BLaER1 (cell line): ENCODE data around the gene TOB1.
"Not testable (repeated sequence)": the region's sequence is repeated elsewhere in the genome, so short reads cannot be mapped to it uniquely, and the experiment has no call there.

Source experiments
- H3K27ac ChIP-seq: shearing (Covaris generic); formaldehyde crosslinking; 2 replicates; pipeline ENCODE4 v1.8.1; 2022
- H3K27me3 ChIP-seq: shearing (Covaris generic); formaldehyde crosslinking; 2 replicates; pipeline ENCODE4 v1.8.1; 2022
- H3K36me3 ChIP-seq: shearing (Covaris generic); formaldehyde crosslinking; 2 replicates; pipeline ENCODE4 v1.8.1; 2022
- H3K4me1 ChIP-seq: shearing (Covaris generic); formaldehyde crosslinking; 2 replicates; pipeline ENCODE4 v1.8.1; 2022
- H3K4me2 ChIP-seq: shearing (Covaris generic); formaldehyde crosslinking; 2 replicates; pipeline ENCODE4 v1.8.1; 2022
- H3K4me3 ChIP-seq: shearing (Covaris generic); formaldehyde crosslinking; 2 replicates; pipeline ENCODE4 v1.8.1; 2022
- H3K9ac ChIP-seq: shearing (Covaris generic); formaldehyde crosslinking; 2 replicates; pipeline ENCODE4 v1.8.1; 2022
- H3K9me3 ChIP-seq: shearing (Covaris generic); formaldehyde crosslinking; 2 replicates; pipeline ENCODE4 v1.8.1; 2022
- H4K20me1 ChIP-seq: shearing (Covaris generic); formaldehyde crosslinking; 2 replicates; pipeline ENCODE4 v1.8.1; 2022
- Cebpa-rat ChIP-seq: shearing (Covaris generic); IDR thresholded peaks from 2 replicates; pipeline ENCODE4 v1.8.1; 2022

The TOB1 gene

GRCh38 chr17:50863221-50863843, 2.8 kb downstream of the TOB1 start:
- no peak for TF ChIP-seq Cebpa-rat
- H3K4me2 ChIP-seq: peak overlapping the region; percentile 73
- H3K9me3 ChIP-seq: no peaks in the 10 kb centered on the region
- H3K36me3 ChIP-seq: peaks cover 24% of the 10 kb centered on the region
- H3K27me3 ChIP-seq: no peaks in the 10 kb centered on the region
- H3K9ac ChIP-seq: no peak overlapping the region
- peaks cover 38% of the 10 kb centered on the region for H4K20me1 ChIP-seq
- no peak overlapping the region for H3K4me3 ChIP-seq
- no peak overlapping the region for H3K27ac ChIP-seq
- H3K4me1 ChIP-seq: peaks cover 26% of the 10 kb centered on the region

- Histone ChIP-seq H3K36me3 (peaks cover 24% of the 10 kb centered on the region), H3K9me3 (no peaks in the 10 kb centered on the region), H3K9ac (no peak overlapping the region), H3K27me3 (no peaks in the 10 kb centered on the region), H3K4me2 (no peak overlapping the region), H3K4me1 (peaks cover 21% of the 10 kb centered on the region), H3K4me3 (no peak overlapping the region), H4K20me1 (peaks cover 38% of the 10 kb centered on the region), H3K27ac (no peak overlapping the region)
- no peak; the same call in 1 of the 2 replicates for TF ChIP-seq Cebpa-rat
Measured at GRCh38 chr17:50861822-50862528, 4.2 kb downstream of the TOB1 start.

GRCh38 chr17:50861334-50861676, 4.8 kb downstream of the TOB1 start:
- no peak overlapping the region for H3K4me3 ChIP-seq
- TF ChIP-seq Cebpa-rat: no peak
- no peaks in the 10 kb centered on the region for H3K9me3 ChIP-seq
- H3K4me2 ChIP-seq: no peak overlapping the region
- H3K27me3 ChIP-seq: no peaks in the 10 kb centered on the region
- H3K4me1 ChIP-seq: peaks cover 21% of the 10 kb centered on the region
- peaks cover 24% of the 10 kb centered on the region for H3K36me3 ChIP-seq
- H3K27ac ChIP-seq: no peak overlapping the region
- peaks cover 38% of the 10 kb centered on the region for H4K20me1 ChIP-seq
- H3K9ac ChIP-seq: no peak overlapping the region

- peaks cover 31% of the 10 kb centered on the region for H4K20me1 ChIP-seq
- H3K9me3 ChIP-seq, H3K4me3 ChIP-seq, H3K9ac ChIP-seq, H3K27me3 ChIP-seq, H3K4me2 ChIP-seq, H3K27ac ChIP-seq: not testable (repeated sequence)
- H3K36me3 ChIP-seq: peaks cover 24% of the 10 kb centered on the region
- H3K4me1 ChIP-seq: peaks cover 34% of the 10 kb centered on the region
Measured at GRCh38 chr17:50859727-50860126, 6.4 kb downstream of the TOB1 start.

- H4K20me1 ChIP-seq: peaks cover 20% of the 10 kb centered on the region
- H3K9ac ChIP-seq: no peak overlapping the region
- peaks cover 33% of the 10 kb centered on the region for H3K4me1 ChIP-seq
- H3K27ac ChIP-seq: no peak overlapping the region
- H3K27me3 ChIP-seq: no peaks in the 10 kb centered on the region
- no peak for TF ChIP-seq Cebpa-rat
- H3K4me2 ChIP-seq: no peak overlapping the region
- peaks cover 23% of the 10 kb centered on the region for H3K36me3 ChIP-seq
- no peak overlapping the region for H3K4me3 ChIP-seq
- H3K9me3 ChIP-seq: no peaks in the 10 kb centered on the region
Measured at GRCh38 chr17:50858486-50859225, 7.5 kb downstream of the TOB1 start.

- Histone ChIP-seq H3K4me3 (no peak overlapping the region), H3K9ac (no peak overlapping the region), H4K20me1 (no peaks in the 10 kb centered on the region), H3K27me3 (no peaks in the 10 kb centered on the region), H3K4me2 (no peak overlapping the region), H3K9me3 (no peaks in the 10 kb centered on the region), H3K4me1 (peaks cover 43% of the 10 kb centered on the region), H3K27ac (no peak overlapping the region), H3K36me3 (peaks cover 7% of the 10 kb centered on the region; the same call in 1 of the 2 replicates)
- TF ChIP-seq Cebpa-rat: no peak
Measured at GRCh38 chr17:50856431-50856830, 9.7 kb downstream of the TOB1 start.

- no peaks in the 10 kb centered on the region for H4K20me1 ChIP-seq
- no peak overlapping the region for H3K4me3 ChIP-seq
- 0 out of 2 replicates have a peak, but pooled peaks cover under 1% of the 10 kb centered on the region for H3K36me3 ChIP-seq
- H3K9ac ChIP-seq: no peak overlapping the region
- no peaks in the 10 kb centered on the region for H3K9me3 ChIP-seq
- no peak for TF ChIP-seq Cebpa-rat
- H3K4me1 ChIP-seq: peaks cover 49% of the 10 kb centered on the region
- H3K27me3 ChIP-seq: no peaks in the 10 kb centered on the region
- peak overlapping the region; percentile 39 for H3K4me2 ChIP-seq
- no peak overlapping the region for H3K27ac ChIP-seq
Measured at GRCh38 chr17:50855708-50856330, 10.3 kb downstream of the TOB1 start.

- TF ChIP-seq Cebpa-rat: no peak
- Histone ChIP-seq H3K4me1 (peaks cover 52% of the 10 kb centered on the region), H3K4me3 (no peak overlapping the region), H3K27me3 (no peaks in the 10 kb centered on the region), H3K9ac (no peak overlapping the region), H4K20me1 (no peaks in the 10 kb centered on the region), H3K4me2 (peak overlapping the region; percentile 9; the same call in 1 of the 2 replicates), H3K36me3 (no peaks in the 10 kb centered on the region), H3K9me3 (peaks cover 9% of the 10 kb centered on the region), H3K27ac (no peak overlapping the region)
Measured at GRCh38 chr17:50853781-50854180, 12.4 kb downstream of the TOB1 start.

- Histone ChIP-seq H3K4me3 (no peak overlapping the region), H3K27me3 (no peaks in the 10 kb centered on the region), H3K36me3 (no peaks in the 10 kb centered on the region), H3K27ac (0 out of 2 replicates have a peak overlapping the region, but pooled peaks have one; percentile 70), H3K9ac (no peak overlapping the region), H3K9me3 (peaks cover 16% of the 10 kb centered on the region), H4K20me1 (no peaks in the 10 kb centered on the region), H3K4me2 (peak overlapping the region; percentile 77), H3K4me1 (peaks cover 52% of the 10 kb centered on the region)
- TF ChIP-seq Cebpa-rat: no peak
Measured at GRCh38 chr17:50853015-50853615, 13.0 kb downstream of the TOB1 start.
